GM19455 (cell line): ENCODE results near the gene COQ4.
"Not testable (repeated sequence)": the region's sequence is repeated elsewhere in the genome, so short reads cannot be mapped to it uniquely, and the experiment has no call there.

ENCODE experiments used
- ATAC-seq: cut with Tn5 transposase; IDR thresholded peaks from one replicate; pipeline ENCODE4 v1.9.1; 2021; ENCODE audit not compliant: unreplicated experiment

COQ4 gene

GRCh38 chr9:128298535-128299482 lies 23.8 kb upstream of the COQ4 start:
- ATAC-seq, result no peak

GRCh38 chr9:128304136-128304970 lies 18.3 kb upstream of the COQ4 start:
- no peak for ATAC-seq

DNA sequence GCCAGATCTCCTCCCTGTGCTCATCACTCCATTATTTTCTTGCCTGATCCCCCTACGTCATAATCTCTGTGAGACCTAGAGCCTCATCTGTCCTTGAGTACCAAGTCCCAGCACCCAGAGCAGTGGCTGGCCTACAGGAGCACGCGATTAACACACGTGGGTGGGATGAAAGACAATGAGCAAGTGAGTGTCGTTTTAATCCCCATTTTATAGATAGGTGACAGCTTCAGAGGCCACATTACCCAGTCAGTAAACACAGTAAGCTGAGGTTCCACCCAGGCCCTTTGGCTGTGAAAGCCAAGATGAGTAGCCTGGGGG lies 17.7 kb upstream of the COQ4 start:
- no peak for ATAC-seq

GRCh38 chr9:128309551-128309950 lies 13.1 kb upstream of the COQ4 start:
- ATAC-seq, result no peak

- ATAC-seq, result no peak
Observed at GRCh38 chr9:128310461-128310860, 12.2 kb upstream of the COQ4 start.

- no peak for ATAC-seq
Observed at GRCh38 chr9:128314697-128315096, 7.9 kb upstream of the COQ4 start.

GRCh38 chr9:128316421-128316820 lies 6.2 kb upstream of the COQ4 start:
- no peak for ATAC-seq

GRCh38 chr9:128317629-128318028 lies 5.0 kb upstream of the COQ4 start:
- no peak for ATAC-seq

GRCh38 chr9:128321343-128321742 lies 1.3 kb upstream of the COQ4 start:
- ATAC-seq, result no peak

DNA sequence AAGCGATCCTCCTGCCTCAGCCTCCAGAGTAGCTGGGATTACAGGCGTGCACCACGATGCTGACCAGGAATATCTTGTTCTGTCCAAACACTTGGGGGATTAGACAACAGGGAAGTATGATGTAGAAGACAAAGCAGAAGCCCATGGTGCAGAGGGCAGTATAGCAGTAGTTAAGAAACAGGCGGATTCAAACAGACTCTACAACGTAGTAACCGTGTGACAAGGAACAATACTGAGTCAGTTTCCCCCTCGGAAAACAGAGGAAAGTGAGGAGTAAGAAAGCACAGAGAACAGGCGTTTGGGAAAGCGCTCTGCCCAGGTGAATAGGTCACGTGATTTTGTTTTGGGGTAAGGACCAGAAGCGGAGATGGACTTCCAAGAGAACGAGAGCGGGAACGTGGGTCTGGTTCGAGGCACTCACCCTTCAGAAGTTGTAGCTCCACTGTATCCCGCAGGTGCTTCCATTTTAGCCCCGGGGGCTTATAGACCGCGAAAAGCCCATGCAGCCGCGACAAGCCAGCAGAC lies 698 bp upstream of the COQ4 start:
- peak; percentile 11 for ATAC-seq

GRCh38 chr9:128323212-128323730 lies 632 bp downstream of the COQ4 start:
- ATAC-seq, result no peak

- no peak for ATAC-seq
Observed at GRCh38 chr9:128323791-128324190, 1.2 kb downstream of the COQ4 start.

DNA sequence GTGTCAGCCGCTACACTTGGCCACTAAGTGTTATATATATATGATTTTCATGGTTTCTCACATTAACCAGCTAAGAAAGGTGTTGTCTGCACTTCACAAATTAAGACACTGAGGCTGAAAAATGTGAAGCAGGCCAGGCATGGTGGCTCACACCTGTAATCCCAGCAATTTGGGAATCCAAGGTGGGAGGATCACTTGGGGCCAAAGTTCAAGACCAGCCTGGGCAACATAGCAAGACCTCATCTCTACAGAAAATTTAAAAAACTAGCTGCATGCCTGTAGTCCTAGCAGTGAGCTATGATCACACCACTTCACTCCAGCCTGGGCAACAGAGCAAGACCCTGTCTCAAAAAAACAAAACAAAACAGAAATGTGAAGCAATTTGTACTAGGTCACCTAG lies 1.8 kb downstream of the COQ4 start:
- ATAC-seq, result no peak

- ATAC-seq, result no peak
Observed at GRCh38 chr9:128325629-128326028, 3.0 kb downstream of the COQ4 start.

- ATAC-seq, result no peak
Observed at GRCh38 chr9:128333451-128333869, 10.8 kb downstream of the COQ4 start.

GRCh38 chr9:128335161-128335560 lies 12.5 kb downstream of the COQ4 start:
- no peak for ATAC-seq

- ATAC-seq, result no peak
Observed at GRCh38 chr9:128335914-128336313, 13.3 kb downstream of the COQ4 start.

DNA sequence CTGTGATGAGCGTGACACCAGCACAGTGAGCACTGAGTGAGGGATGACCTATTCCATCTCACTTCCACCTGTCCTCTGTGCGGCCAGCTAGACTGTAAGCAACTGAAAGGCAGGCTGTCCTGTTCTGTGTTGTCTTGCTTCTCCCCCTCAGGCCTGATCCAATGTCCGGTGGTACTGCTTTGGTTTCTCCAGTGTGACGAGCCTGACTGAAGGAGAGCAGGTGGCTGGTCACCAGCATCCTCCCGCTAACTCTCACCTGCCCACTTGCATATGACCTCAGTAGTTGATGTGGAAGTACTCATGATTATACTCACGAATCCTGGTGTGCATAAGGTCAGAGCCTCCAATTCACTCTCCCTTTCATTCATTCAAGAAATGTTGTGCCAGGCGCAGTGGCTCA lies 15.3 kb downstream of the COQ4 start:
- no peak for ATAC-seq

DNA sequence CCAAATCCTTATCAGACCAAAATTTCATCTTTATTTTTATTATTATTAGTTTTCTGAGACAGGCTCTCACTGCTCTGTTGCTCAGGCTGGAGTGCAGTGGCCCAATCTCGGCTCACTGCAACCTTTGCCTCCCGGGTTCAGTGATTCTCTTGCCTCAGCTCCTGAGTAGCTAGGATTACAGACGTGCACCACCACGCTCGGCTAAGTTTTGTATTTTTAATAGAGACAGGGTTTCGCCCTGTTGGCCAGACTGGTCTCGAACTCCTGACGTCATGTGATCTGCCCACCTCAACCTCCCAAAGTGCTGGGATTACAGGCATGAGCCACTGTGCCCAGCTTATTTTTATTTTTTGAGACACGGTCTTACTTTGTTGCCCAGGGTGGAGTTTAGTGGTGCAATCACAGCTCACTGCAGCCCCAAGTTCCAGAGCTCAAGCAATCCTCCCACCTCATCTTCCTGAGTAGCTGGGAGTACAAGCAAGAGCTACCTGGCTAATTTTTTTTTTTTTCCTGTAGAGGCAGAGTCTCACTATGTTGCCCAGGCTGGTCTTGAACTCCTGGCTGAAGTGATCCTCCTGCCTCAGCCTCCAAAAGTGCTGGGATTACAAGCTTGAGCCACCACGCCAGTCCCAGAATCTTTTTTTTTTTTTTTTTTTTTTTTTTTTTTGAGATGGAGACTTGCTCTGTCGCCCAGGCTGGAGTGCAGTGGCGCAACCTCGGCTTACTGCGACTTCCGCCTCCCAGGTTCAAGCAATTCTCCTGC lies 16.4 kb downstream of the COQ4 start:
- ATAC-seq, result not testable (repeated sequence)

DNA sequence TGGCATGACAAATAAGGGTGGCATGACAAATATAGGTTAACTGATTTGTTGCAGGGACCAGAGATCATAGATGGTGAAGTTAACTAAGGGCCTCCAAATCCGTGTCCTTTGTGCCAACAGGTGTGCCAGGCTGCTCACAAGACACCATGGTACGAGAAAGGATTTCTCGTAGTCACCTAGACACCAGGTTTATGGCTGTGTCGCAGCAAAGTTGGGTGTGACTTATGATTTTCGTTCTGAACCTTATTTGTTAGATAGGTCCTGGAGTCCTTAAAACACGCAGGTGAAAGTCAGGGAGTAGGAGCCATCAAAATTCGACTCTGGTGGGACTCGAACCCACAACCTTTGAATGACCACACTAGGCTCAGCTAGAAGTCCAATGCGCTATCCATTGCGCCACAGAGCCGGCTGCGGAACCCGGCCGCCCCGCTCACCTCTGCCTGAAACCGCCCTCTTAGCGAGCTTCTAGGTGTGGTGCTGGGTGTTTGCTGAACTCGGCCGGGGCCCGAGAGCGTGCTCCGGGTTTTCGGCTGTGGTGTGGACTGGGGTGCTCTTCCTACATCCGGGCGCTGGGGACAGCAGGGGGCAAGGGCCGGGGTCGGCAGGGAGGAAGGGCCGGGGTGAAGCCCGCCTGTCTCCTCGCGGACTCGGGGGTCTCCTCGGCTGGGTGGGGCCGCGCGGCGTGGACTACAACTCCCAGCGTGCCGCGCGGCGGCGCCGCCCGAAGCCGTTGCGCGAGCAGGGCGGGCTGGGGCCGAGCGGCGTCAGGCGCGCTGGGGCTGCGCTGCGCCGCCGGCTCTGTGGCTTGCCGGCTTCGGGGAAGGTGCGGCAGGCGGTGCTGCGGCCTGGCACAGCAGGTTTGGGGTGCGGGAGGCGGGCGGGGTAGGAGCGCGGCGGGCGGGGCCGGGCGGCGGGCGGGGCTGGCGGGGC lies 17.4 kb downstream of the COQ4 start, which contains the start of gene SLC27A4:
TSS of gene SLC27A4 (plus strand) at position 767 of the 930 bp plus-strand sequence. CDS start 2,606 bp downstream, outside the sequence.
- ATAC-seq, result peak; percentile 86
